WTC11 (cell line): ENCODE data around the gene MRPL27. TPM values are rescaled to one million over a fixed set of nuclear protein-coding genes. Genes with fewer than 3 reads are reported as not detected.
"Not testable (repeated sequence)": the region's sequence is repeated elsewhere in the genome, so short reads cannot be mapped to it uniquely, and the experiment has no call there.

Source experiments
- ATAC-seq: fragments of 200-7000 bp; cut with Tn5 transposase; 2 replicates; pipeline ENCODE4 v1.10.0; 2021; ENCODE audit warnings: mild to moderate bottlenecking, moderate library complexity
- CTCF ChIA-PET: fragments of 300-600 bp; sonication (Branson Sonifier 250); formaldehyde crosslinking; loops from one replicate; lab custom pipeline; 2021; ENCODE audit warnings: antibody characterized with exemption; lab: Charles Lee
- POLR2A ChIA-PET: fragments of 350-600 bp; sonication (Branson Sonifier 250); formaldehyde crosslinking; loops from one replicate; lab custom pipeline; 2021; ENCODE audit warnings: antibody characterized with exemption; lab: Charles Lee
- DNase-seq: peaks from one replicate; pipeline ENCODE4 v3.0.0; 2021; ENCODE audit warnings: low spot score
- H3K27ac Mint-ChIP-seq: 2 replicates; pipeline ENCODE4 v1.8.0; 2021; ENCODE audit warnings: mixed read lengths
- H3K27me3 Mint-ChIP-seq: 2 replicates; pipeline ENCODE4 v1.8.0; 2021; ENCODE audit warnings: low read depth, mild to moderate bottlenecking, moderate library complexity, mixed read lengths
- H3K36me3 Mint-ChIP-seq: 2 replicates; pipeline ENCODE4 v1.8.0; 2021; ENCODE audit warnings: mixed read lengths
- H3K4me1 Mint-ChIP-seq: 2 replicates; pipeline ENCODE4 v1.8.0; 2022; ENCODE audit warnings: mixed read lengths
- H3K4me3 Mint-ChIP-seq: 2 replicates; pipeline ENCODE4 v1.8.0; 2021; ENCODE audit warnings: mild to moderate bottlenecking, moderate library complexity, mixed read lengths
- H3K9me3 Mint-ChIP-seq: 2 replicates; pipeline ENCODE4 v1.8.0; 2021; ENCODE audit warnings: mixed read lengths
- CREB1 ChIP-seq: sonication (generic); formaldehyde crosslinking; IDR thresholded peaks from 2 replicates; pipeline ENCODE4 v1.8.0; 2023; ENCODE audit warnings: mild to moderate bottlenecking, missing genetic modification reagents
- ESRRA ChIP-seq: sonication (generic); formaldehyde crosslinking; IDR thresholded peaks from 2 replicates; pipeline ENCODE4 v1.8.1; 2022; ENCODE audit warnings: mild to moderate bottlenecking, missing genetic modification reagents, borderline replicate concordance
- FOXP1 ChIP-seq: sonication (generic); formaldehyde crosslinking; IDR thresholded peaks from 2 replicates; pipeline ENCODE4 v1.8.0; 2022; ENCODE audit warnings: missing genetic modification reagents, mild to moderate bottlenecking, moderate library complexity, borderline replicate concordance
- GRHL2 ChIP-seq: fragments of 250-450 bp; sonication (Bioruptor Pico); IDR thresholded peaks from 2 replicates; pipeline ENCODE4 v1.8.0; 2022; ENCODE audit warnings: mild to moderate bottlenecking, moderate library complexity; ENCODE audit not compliant: insufficient replicate concordance, severe bottlenecking
- NFATC4 ChIP-seq: fragments of 250-450 bp; sonication (Bioruptor Pico); IDR thresholded peaks from 2 replicates; pipeline ENCODE4 v1.9.0; 2021; ENCODE audit warnings: mild to moderate bottlenecking
- NR1H2 ChIP-seq: sonication (generic); formaldehyde crosslinking; IDR thresholded peaks from 2 replicates; pipeline ENCODE4 v1.9.0; 2021; ENCODE audit warnings: mild to moderate bottlenecking, moderate library complexity, missing genetic modification reagents
- SOX15 ChIP-seq: fragments of 250-450 bp; sonication (Bioruptor Pico); IDR thresholded peaks from 2 replicates; pipeline ENCODE4 v1.9.0; 2021; ENCODE audit warnings: mild to moderate bottlenecking
- SP1 ChIP-seq: sonication (generic); formaldehyde crosslinking; conservative IDR thresholded peaks from 2 replicates; pipeline ENCODE4 v1.8.1; 2022; ENCODE audit warnings: missing genetic modification reagents
- STAT6 ChIP-seq: sonication (generic); formaldehyde crosslinking; conservative IDR thresholded peaks from 2 replicates; pipeline ENCODE4 v1.8.1; 2023; ENCODE audit warnings: mild to moderate bottlenecking, low read depth, missing genetic modification reagents, moderate library complexity
- ZNF121 ChIP-seq: sonication (generic); formaldehyde crosslinking; IDR thresholded peaks from 2 replicates; pipeline ENCODE4 v1.8.0; 2023; ENCODE audit warnings: missing genetic modification reagents
- ZNF317 ChIP-seq: sonication (generic); formaldehyde crosslinking; IDR thresholded peaks from 2 replicates; pipeline ENCODE4 v1.8.1; 2023; ENCODE audit warnings: low read depth, mild to moderate bottlenecking, moderate library complexity, missing genetic modification reagents, borderline replicate concordance
- total RNA-seq: library from RNA; stranded (reverse); gene quantifications from 3 replicates; pipeline ENCODE4 v1.2.3, GENCODE V29; 2021
- TF ChIP-seq, protein P1 (sequence below): sonication (generic); formaldehyde crosslinking; IDR thresholded peaks from 2 replicates; pipeline ENCODE4 v1.8.0; 2022; ENCODE audit warnings: missing genetic modification reagents
- TF ChIP-seq, protein P2 (sequence below): sonication (generic); formaldehyde crosslinking; IDR thresholded peaks from 2 replicates; pipeline ENCODE4 v1.8.0; 2022; ENCODE audit warnings: mild to moderate bottlenecking, missing genetic modification reagents
- TF ChIP-seq, protein P3 (sequence below): sonication (generic); formaldehyde crosslinking; IDR thresholded peaks from 2 replicates; pipeline ENCODE4 v1.8.0; 2022; ENCODE audit warnings: mild to moderate bottlenecking, missing genetic modification reagents
- TF ChIP-seq, protein P4 (sequence below): sonication (generic); formaldehyde crosslinking; IDR thresholded peaks from 2 replicates; pipeline ENCODE4 v1.8.1; 2023; ENCODE audit warnings: mild to moderate bottlenecking, missing genetic modification reagents, borderline replicate concordance
- TF ChIP-seq, protein P5 (sequence below): sonication (generic); formaldehyde crosslinking; IDR thresholded peaks from 2 replicates; pipeline ENCODE4 v1.8.1; 2023; ENCODE audit warnings: mild to moderate bottlenecking, missing genetic modification reagents, moderate library complexity

Gene MRPL27
- total RNA-seq, 1 experiment from 2014 or later, result 80.5 TPM

GRCh38 chr17:50333291-50334057, 39.5 kb downstream of the MRPL27 start:
- H3K27me3 Mint-ChIP-seq, H3K4me3 Mint-ChIP-seq, H3K36me3 Mint-ChIP-seq, H3K27ac Mint-ChIP-seq, H3K9me3 Mint-ChIP-seq: not testable (repeated sequence)
- TF ChIP-seq, protein P1, sequence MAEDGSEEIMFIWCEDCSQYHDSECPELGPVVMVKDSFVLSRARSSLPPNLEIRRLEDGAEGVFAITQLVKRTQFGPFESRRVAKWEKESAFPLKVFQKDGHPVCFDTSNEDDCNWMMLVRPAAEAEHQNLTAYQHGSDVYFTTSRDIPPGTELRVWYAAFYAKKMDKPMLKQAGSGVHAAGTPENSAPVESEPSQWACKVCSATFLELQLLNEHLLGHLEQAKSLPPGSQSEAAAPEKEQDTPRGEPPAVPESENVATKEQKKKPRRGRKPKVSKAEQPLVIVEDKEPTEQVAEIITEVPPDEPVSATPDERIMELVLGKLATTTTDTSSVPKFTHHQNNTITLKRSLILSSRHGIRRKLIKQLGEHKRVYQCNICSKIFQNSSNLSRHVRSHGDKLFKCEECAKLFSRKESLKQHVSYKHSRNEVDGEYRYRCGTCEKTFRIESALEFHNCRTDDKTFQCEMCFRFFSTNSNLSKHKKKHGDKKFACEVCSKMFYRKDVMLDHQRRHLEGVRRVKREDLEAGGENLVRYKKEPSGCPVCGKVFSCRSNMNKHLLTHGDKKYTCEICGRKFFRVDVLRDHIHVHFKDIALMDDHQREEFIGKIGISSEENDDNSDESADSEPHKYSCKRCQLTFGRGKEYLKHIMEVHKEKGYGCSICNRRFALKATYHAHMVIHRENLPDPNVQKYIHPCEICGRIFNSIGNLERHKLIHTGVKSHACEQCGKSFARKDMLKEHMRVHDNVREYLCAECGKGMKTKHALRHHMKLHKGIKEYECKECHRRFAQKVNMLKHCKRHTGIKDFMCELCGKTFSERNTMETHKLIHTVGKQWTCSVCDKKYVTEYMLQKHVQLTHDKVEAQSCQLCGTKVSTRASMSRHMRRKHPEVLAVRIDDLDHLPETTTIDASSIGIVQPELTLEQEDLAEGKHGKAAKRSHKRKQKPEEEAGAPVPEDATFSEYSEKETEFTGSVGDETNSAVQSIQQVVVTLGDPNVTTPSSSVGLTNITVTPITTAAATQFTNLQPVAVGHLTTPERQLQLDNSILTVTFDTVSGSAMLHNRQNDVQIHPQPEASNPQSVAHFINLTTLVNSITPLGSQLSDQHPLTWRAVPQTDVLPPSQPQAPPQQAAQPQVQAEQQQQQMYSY, result peak; percentile 74
- peak; percentile 99 for TF ChIP-seq ZNF121
- 0 out of 2 replicates have a peak, but pooled peaks have one; percentile 35 for TF ChIP-seq SP1 (CRISPR knock-in tag)
- ATAC-seq (peak; percentile 89), DNase-seq (peak; percentile 45)
- POLR2A ChIA-PET, result interaction anchor here (0.6 kb wide), 1 partner anchor 870 kb away, joined by 7 read pairs; no protein-coding TSS in a partner anchor
- H3K4me1 Mint-ChIP-seq, result peaks cover 17% of the 10 kb centered on the region
- CTCF ChIA-PET, result interaction anchor here (0.6 to 2.4 kb wide), 29 partner anchors 9 to 254 kb away, joined by 3 to 35 read pairs (median 6); partner anchors contain the start of genes COL1A1, LRRC59, RSAD1 and TMEM92

DNA sequence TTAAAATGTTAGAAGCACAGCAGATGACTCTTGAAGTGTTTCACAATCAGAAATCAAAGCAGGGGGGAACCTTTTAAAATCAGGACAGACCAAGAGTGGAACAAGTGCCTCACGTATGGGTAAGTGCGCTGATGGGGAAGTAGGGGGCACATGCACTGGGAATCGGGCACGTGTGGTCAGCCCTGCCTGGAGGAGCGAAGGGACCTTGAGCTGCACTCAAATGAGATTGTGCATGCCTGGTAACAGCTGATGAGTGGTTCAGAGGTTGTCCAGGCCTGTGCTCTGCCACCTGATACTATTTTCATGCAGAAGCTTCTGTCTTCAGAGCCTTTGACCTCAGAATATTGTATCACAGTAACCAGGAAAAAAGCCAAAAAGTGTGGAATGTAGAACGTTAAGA, 40.8 kb downstream of the MRPL27 start:
- H3K36me3 Mint-ChIP-seq, result no peaks in the 10 kb centered on the region
- H3K4me3 Mint-ChIP-seq, result no peak overlapping the region
- ChIA-PET POLR2A (no interaction called here), CTCF (interaction anchor here (0.7 to 2.2 kb wide), 9 partner anchors 9 to 163 kb away, joined by 3 to 31 read pairs (median 12); partner anchors contain the start of genes LRRC59 and TMEM92)
- ATAC-seq (no peak), DNase-seq (no peak)
- no peaks in the 10 kb centered on the region for H3K9me3 Mint-ChIP-seq
- peaks cover 17% of the 10 kb centered on the region for H3K4me1 Mint-ChIP-seq
- H3K27ac Mint-ChIP-seq, result no peak overlapping the region
- no peaks in the 10 kb centered on the region for H3K27me3 Mint-ChIP-seq
- TF ChIP-seq ZNF317, result no peak
- no peak for TF ChIP-seq FOXP1 (CRISPR knock-in tag)
- TF ChIP-seq, protein P2, sequence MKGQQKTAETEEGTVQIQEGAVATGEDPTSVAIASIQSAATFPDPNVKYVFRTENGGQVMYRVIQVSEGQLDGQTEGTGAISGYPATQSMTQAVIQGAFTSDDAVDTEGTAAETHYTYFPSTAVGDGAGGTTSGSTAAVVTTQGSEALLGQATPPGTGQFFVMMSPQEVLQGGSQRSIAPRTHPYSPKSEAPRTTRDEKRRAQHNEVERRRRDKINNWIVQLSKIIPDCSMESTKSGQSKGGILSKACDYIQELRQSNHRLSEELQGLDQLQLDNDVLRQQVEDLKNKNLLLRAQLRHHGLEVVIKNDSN (CRISPR knock-in tag), result no peak
- TF ChIP-seq, protein P3, sequence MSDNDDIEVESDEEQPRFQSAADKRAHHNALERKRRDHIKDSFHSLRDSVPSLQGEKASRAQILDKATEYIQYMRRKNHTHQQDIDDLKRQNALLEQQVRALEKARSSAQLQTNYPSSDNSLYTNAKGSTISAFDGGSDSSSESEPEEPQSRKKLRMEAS (CRISPR knock-in tag), result no peak
- TF ChIP-seq, protein P1, result no peak
- no peak for TF ChIP-seq NR1H2 (CRISPR knock-in tag)
- no peak for TF ChIP-seq CREB1 (CRISPR knock-in tag)
- TF ChIP-seq NFATC4 (CRISPR knock-in tag), result no peak
- TF ChIP-seq SOX15 (CRISPR knock-in tag), result no peak
- TF ChIP-seq, protein P4, sequence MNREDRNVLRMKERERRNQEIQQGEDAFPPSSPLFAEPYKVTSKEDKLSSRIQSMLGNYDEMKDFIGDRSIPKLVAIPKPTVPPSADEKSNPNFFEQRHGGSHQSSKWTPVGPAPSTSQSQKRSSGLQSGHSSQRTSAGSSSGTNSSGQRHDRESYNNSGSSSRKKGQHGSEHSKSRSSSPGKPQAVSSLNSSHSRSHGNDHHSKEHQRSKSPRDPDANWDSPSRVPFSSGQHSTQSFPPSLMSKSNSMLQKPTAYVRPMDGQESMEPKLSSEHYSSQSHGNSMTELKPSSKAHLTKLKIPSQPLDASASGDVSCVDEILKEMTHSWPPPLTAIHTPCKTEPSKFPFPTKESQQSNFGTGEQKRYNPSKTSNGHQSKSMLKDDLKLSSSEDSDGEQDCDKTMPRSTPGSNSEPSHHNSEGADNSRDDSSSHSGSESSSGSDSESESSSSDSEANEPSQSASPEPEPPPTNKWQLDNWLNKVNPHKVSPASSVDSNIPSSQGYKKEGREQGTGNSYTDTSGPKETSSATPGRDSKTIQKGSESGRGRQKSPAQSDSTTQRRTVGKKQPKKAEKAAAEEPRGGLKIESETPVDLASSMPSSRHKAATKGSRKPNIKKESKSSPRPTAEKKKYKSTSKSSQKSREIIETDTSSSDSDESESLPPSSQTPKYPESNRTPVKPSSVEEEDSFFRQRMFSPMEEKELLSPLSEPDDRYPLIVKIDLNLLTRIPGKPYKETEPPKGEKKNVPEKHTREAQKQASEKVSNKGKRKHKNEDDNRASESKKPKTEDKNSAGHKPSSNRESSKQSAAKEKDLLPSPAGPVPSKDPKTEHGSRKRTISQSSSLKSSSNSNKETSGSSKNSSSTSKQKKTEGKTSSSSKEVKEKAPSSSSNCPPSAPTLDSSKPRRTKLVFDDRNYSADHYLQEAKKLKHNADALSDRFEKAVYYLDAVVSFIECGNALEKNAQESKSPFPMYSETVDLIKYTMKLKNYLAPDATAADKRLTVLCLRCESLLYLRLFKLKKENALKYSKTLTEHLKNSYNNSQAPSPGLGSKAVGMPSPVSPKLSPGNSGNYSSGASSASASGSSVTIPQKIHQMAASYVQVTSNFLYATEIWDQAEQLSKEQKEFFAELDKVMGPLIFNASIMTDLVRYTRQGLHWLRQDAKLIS (CRISPR knock-in tag), result no peak
- TF ChIP-seq ESRRA (CRISPR knock-in tag), result no peak
- TF ChIP-seq, protein P5, sequence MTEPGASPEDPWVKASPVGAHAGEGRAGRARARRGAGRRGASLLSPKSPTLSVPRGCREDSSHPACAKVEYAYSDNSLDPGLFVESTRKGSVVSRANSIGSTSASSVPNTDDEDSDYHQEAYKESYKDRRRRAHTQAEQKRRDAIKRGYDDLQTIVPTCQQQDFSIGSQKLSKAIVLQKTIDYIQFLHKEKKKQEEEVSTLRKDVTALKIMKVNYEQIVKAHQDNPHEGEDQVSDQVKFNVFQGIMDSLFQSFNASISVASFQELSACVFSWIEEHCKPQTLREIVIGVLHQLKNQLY (CRISPR knock-in tag), result no peak
- no peak for TF ChIP-seq GRHL2 (CRISPR knock-in tag)
- no peak for TF ChIP-seq STAT6 (CRISPR knock-in tag)
